GM12878 (cell line): ENCODE data around the gene MYH6. TPM values are rescaled to one million over a fixed set of nuclear protein-coding genes. Genes with fewer than 3 reads are reported as not detected.

ENCODE experiments used
- ATAC-seq: fragments of 200-7000 bp; cut with Tn5 transposase; 3 replicates; pipeline ENCODE4 v1.9.1; 2020; ENCODE audit warnings: mild to moderate bottlenecking, moderate library complexity
- BruUV-seq: library from RNA; stranded (reverse); fragments of 400-500 nt; replicated peaks from 2 replicates; lab custom pipeline; 2021; lab: Mats Ljungman, UMichigan
- CTCF ChIA-PET: fragments of 300-600 bp; sonication (Branson Sonifier 250); formaldehyde crosslinking; extraction: SDS; loops from one replicate; lab custom pipeline; 2021; ENCODE audit warnings: inconsistent platforms; lab: Yijun Ruan, JAX
- POLR2A ChIA-PET: fragments of 350-600 bp; formaldehyde crosslinking; extraction: SDS; loops from one replicate; lab custom pipeline; 2021; ENCODE audit warnings: inconsistent platforms; lab: Charles Lee
- RAD21 ChIA-PET: fragments of 300-600 bp; sonication (Branson Sonifier 250); formaldehyde crosslinking; loops from one replicate; lab custom pipeline; 2023; ENCODE audit warnings: antibody characterized with exemption; ENCODE audit not compliant: unreplicated experiment; lab: Charles Lee
- SMC1A ChIA-PET: fragments of 300-600 bp; sonication (Branson Sonifier 250); formaldehyde crosslinking; loops from one replicate; lab custom pipeline; 2023; ENCODE audit not compliant: unreplicated experiment, uncharacterized antibody; lab: Charles Lee
- DNase-seq: peaks from one replicate; pipeline ENCODE4 v3.0.0-alpha.2; 2011; ENCODE audit warnings: low read depth, low spot score
- FAIRE-seq: peaks from 3 replicates; lab custom pipeline; 2011; peaks lifted over from hg19 to GRCh38; lab: Jason Lieb, UNC
- H2AFZ ChIP-seq: 2 replicates; pipeline ENCODE4 v1.6.0; 2011; ENCODE audit warnings: low read depth, low read length, control low read depth; ENCODE audit not compliant: control insufficient read depth
- H3K27ac ChIP-seq: 2 replicates; pipeline ENCODE4 v1.5.1; 2011; ENCODE audit warnings: control low read depth; ENCODE audit not compliant: control insufficient read depth, insufficient read depth
- H3K27me3 ChIP-seq, 2 experiments: replicated peaks in 1 of 2; 2 replicates each; pipeline versions ENCODE4 v1.6.0 to v1.6.1; 2011; ENCODE audit warnings: low read length in 1 of 2; ENCODE audit not compliant: control insufficient read depth in 2 of 2, insufficient read depth in 2 of 2
- H3K36me3 ChIP-seq, 2 experiments: 2 replicates each; pipeline ENCODE4 v1.5.1; 2011; ENCODE audit warnings: low read length in 1 of 2; ENCODE audit not compliant: control insufficient read depth in 2 of 2, insufficient read depth in 2 of 2
- H3K4me1 ChIP-seq: 2 replicates; pipeline ENCODE4 v1.6.1; 2011; ENCODE audit warnings: mild to moderate bottlenecking, low read length, moderate library complexity, mixed read lengths; ENCODE audit not compliant: control insufficient read depth, insufficient read depth
- H3K4me2 ChIP-seq: 2 replicates; pipeline ENCODE4 v1.6.0; 2011; ENCODE audit warnings: control low read depth; ENCODE audit not compliant: control insufficient read depth, insufficient read depth
- H3K4me3 ChIP-seq: fragments of 200-600 bp; sonication (generic); 2 replicates; pipeline ENCODE4 v1.5.1; 2016
- H3K79me2 ChIP-seq: 2 replicates; pipeline ENCODE4 v1.6.0; 2011; ENCODE audit warnings: low read length; ENCODE audit not compliant: control insufficient read depth, insufficient read depth
- H3K9ac ChIP-seq: 2 replicates; pipeline ENCODE4 v1.8.0; 2011; ENCODE audit warnings: low read length, control low read depth, mixed read lengths; ENCODE audit not compliant: control insufficient read depth, insufficient read depth
- H3K9me3 ChIP-seq: replicated peaks from 3 replicates; pipeline ENCODE4 v1.5.1; 2011; ENCODE audit warnings: mild to moderate bottlenecking, low read length; ENCODE audit not compliant: control insufficient read depth, insufficient read depth
- H4K20me1 ChIP-seq: 2 replicates; pipeline ENCODE4 v1.6.0; 2011; ENCODE audit not compliant: control insufficient read depth, insufficient read depth
- MEF2B ChIP-seq: fragments of 450-650 bp; IDR thresholded peaks from 2 replicates; pipeline ENCODE4 v1.6.1; 2018; ENCODE audit warnings: mild to moderate bottlenecking, moderate library complexity; ENCODE audit not compliant: partially characterized antibody, poor library complexity, severe bottlenecking
- NR2F1 ChIP-seq: fragments of 450-650 bp; conservative IDR thresholded peaks from 2 replicates; pipeline ENCODE4 v1.6.1; 2017; ENCODE audit warnings: mild to moderate bottlenecking
- RUNX3 ChIP-seq: IDR thresholded peaks from 2 replicates; pipeline ENCODE4 v1.6.1; 2012; ENCODE audit warnings: low read length, inconsistent platforms
- SREBF1 ChIP-seq: IDR thresholded peaks from 2 replicates; pipeline ENCODE4 v1.6.1; 2012; ENCODE audit warnings: mild to moderate bottlenecking, low read length
- ZZZ3 ChIP-seq: IDR thresholded peaks from 2 replicates; pipeline ENCODE4 v1.6.1; 2011; ENCODE audit warnings: low read depth; ENCODE audit not compliant: control insufficient read depth, insufficient read length
- WGBS: methylation state at CpG from one replicate; pipeline ENCODE4 v1.1.6; 2016; ENCODE audit warnings: low lambda C conversion rate; ENCODE audit not compliant: insufficient replicate concordance, insufficient coverage; ENCODE audit errors: missing lambda C conversion rate; 5-methylcytosine and 5-hydroxymethylcytosine counted together
- in situ Hi-C: fragments of 300-500 bp; cut with MboI; formaldehyde crosslinking; loops from 9 replicates; pipeline ENCODE4 v1.14.3; 2018; ENCODE audit warnings: mixed read lengths
- intact Hi-C: fragments of 100-400 bp; cut with micrococcal nuclease; formaldehyde crosslinking; loops from one replicate; pipeline ENCODE4 v1.14.2; 2022; ENCODE audit not compliant: unreplicated experiment
- polyA plus RNA-seq, 11 experiments: library from polyadenylated mRNA; depleted of rRNA in 4 of 11; unstranded in 6 of 11; stranded (reverse) in 5 of 11; fragments of >200 nt; fragmentation: Nextera tagmentation in 4 of 11; fragmentation: Illumina TruSeq in 1 of 11; extraction: Ambion mirVana in 4 of 11; extraction: Trizol in 1 of 11; gene quantifications; 1 replicate in 1 of 11; 2 replicates in 10 of 11; pipeline versions ENCODE4 v1.2.1 to v1.2.3, GENCODE V29; 2011 to 2016; ENCODE audit warnings: inconsistent platforms in 2 of 11, missing spikeins in 2 of 11, low read depth in 1 of 11
- total RNA-seq, 4 experiments: library from RNA; depleted of rRNA in 3 of 4; stranded (reverse); fragments of >200 nt in 3 of 4; fragmentation: Illumina TruSeq in 1 of 4; extraction: Trizol in 1 of 4; gene quantifications; 2 replicates each; pipeline versions ENCODE4 v1.2.1 to v1.2.3, GENCODE V29; 2013 to 2021

Gene MYH6
- total and polyA plus RNA-seq, 10 of the 15 experiments (the other 5 are each of a cell fraction or from before 2014, with no cell fraction given): 0.01 to 0.84 (median 0.05) TPM; not detected in 7

DNA sequence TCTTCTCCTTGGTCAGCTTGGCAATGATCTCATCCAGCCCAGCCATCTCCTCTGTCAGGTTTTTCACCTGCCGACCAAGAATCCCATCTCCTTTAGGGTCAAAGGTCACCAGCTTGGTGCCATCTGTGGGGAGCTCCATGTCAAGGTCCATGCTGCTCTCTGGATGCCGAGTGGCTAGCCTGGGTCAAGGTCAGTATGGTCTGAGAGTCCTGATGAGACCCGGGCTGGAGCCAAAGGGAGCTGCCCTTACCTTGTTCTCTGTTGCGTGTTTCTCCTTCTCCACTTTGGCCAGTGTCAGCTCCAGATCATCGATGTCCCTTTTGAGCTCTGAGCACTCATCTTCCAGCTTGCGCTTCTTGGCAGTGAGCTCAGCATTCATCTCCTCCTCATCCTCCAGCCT is 15.6 kb upstream of the MYH6 start:
- no TSS peak for BruUV-seq
- no peak for TF ChIP-seq ZZZ3
- TF ChIP-seq SREBF1: no peak
- no peak overlapping the region for H3K27ac ChIP-seq
- ChIA-PET SMC1A (no interaction called here), CTCF (interaction anchor here (0.9 kb wide), 1 partner anchor 54 kb away, joined by 3 read pairs; no protein-coding TSS in a partner anchor), RAD21 (no interaction called here), POLR2A (interaction anchor here (1.3 kb wide), 1 partner anchor 14 kb away, joined by 4 read pairs; no protein-coding TSS in a partner anchor)
- intact Hi-C loops (no loop called here), in situ Hi-C loops (no loop called here)
- no peak for ATAC-seq
- no peak overlapping the region for H3K4me2 ChIP-seq
- no peak overlapping the region for H3K9ac ChIP-seq
- no peaks in the 10 kb centered on the region for H3K36me3 ChIP-seq
- no peaks in the 10 kb centered on the region for H3K27me3 ChIP-seq
- H4K20me1 ChIP-seq: no peaks in the 10 kb centered on the region
- H3K9me3 ChIP-seq: no peaks in the 10 kb centered on the region
- no peak overlapping the region for H3K4me3 ChIP-seq
- H3K79me2 ChIP-seq: no peaks in the 10 kb centered on the region
- no peak for FAIRE-seq
- DNase-seq: no peak
- WGBS: 66% methylated on average over 6 of the region's 6 CpGs
- H3K4me1 ChIP-seq: no peaks in the 10 kb centered on the region
- H2AFZ ChIP-seq: no peak overlapping the region

DNA sequence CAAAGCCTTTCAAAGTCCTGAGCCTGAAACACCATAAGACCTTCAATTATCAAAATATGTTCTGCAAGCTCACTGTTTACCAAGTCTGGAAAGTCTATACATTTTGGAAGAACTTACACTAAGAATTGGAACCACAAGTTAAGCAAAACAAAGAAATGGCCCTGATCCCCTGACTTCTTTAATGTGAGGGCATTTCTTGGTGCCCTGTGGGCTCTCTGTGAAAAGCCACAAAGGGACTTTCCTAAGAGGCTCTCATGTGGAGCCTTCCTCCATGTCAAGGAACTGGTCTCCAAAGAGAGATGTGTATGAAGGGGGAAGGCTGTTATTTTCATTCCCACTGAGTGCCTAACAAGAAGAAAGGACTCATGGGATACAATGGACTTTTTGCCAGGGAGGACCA is 13.5 kb upstream of the MYH6 start:
- peak; percentile 85 for ATAC-seq
- BruUV-seq: no TSS peak
- POLR2A ChIA-PET: no interaction called here

More for the DNA sequence above, 13.5 kb upstream of the MYH6 start:
- ChIA-PET RAD21 (no interaction called here), SMC1A (no interaction called here)
- Histone ChIP-seq H4K20me1 (no peaks in the 10 kb centered on the region), H3K27me3 (no peaks in the 10 kb centered on the region; a peak in 1 of 4 replicates), H3K4me1 (no peaks in the 10 kb centered on the region), H3K9me3 (no peaks in the 10 kb centered on the region), H3K79me2 (no peaks in the 10 kb centered on the region)
- no peak for FAIRE-seq
- DNase-seq: no peak
- in situ Hi-C loops: no loop called here
- TF ChIP-seq NR2F1: peak; percentile 55; the same call in 1 of the 2 replicates
- no peak for TF ChIP-seq MEF2B
- peak; percentile 24 for TF ChIP-seq RUNX3
- TF ChIP-seq, all 136 proteins: peak for 2
- Histone ChIP-seq H2AFZ (no peak overlapping the region), H3K9ac (no peak overlapping the region), H3K4me3 (no peak overlapping the region), H3K27ac (no peak overlapping the region), H3K36me3 (no peaks in the 10 kb centered on the region), H3K4me2 (no peak overlapping the region)
- intact Hi-C loops: no loop called here
- CTCF ChIA-PET: interaction anchor here (1.0 kb wide), 1 partner anchor 42 kb away, joined by 3 read pairs; no protein-coding TSS in a partner anchor
